ENCODE measurements around the gene NAA50. TPM values are rescaled to one million over a fixed set of nuclear protein-coding genes. Genes with fewer than 3 reads are reported as not detected.

Gene NAA50
- total RNA-seq, 4 donors from 2014 or later: 86.1 to 223 (median 126) TPM

GRCh38 chr3:113719758-113720157 lies 26.3 kb downstream of the NAA50 start:
- no peak for TF ChIP-seq CTCF (IDR thresholded peaks at IDR 0.05; ENCODE audit: low read depth)

GRCh38 chr3:113719294-113719693 lies 26.8 kb downstream of the NAA50 start:
- no peak for TF ChIP-seq CTCF (IDR thresholded peaks at IDR 0.05; ENCODE audit: low read depth)

GRCh38 chr3:113717818-113718217 lies 28.2 kb downstream of the NAA50 start:
- TF ChIP-seq CTCF (IDR thresholded peaks at IDR 0.05; ENCODE audit: low read depth): no peak

- TF ChIP-seq CTCF (IDR thresholded peaks at IDR 0.05; ENCODE audit: low read depth): no peak
Measured at GRCh38 chr3:113717308-113717707, 28.7 kb downstream of the NAA50 start.

- no peak for TF ChIP-seq CTCF (IDR thresholded peaks at IDR 0.05; ENCODE audit: low read depth)
Measured at GRCh38 chr3:113714702-113715101, 31.3 kb downstream of the NAA50 start.

GRCh38 chr3:113712129-113712528 lies 33.9 kb downstream of the NAA50 start:
- TF ChIP-seq CTCF (IDR thresholded peaks at IDR 0.05; ENCODE audit: low read depth): no peak

- TF ChIP-seq CTCF (IDR thresholded peaks at IDR 0.05; ENCODE audit: low read depth): no peak
Measured at GRCh38 chr3:113707835-113708234, 38.2 kb downstream of the NAA50 start.
